HepG2 (cell line): ENCODE results near the gene TGM2. TPM values are rescaled to one million over a fixed set of nuclear protein-coding genes. Genes with fewer than 3 reads are reported as not detected.

Experiments used
- CENPX ChIP-seq: sonication (generic); formaldehyde crosslinking; IDR thresholded peaks from 2 replicates; pipeline ENCODE4 v1.9.0; 2021; ENCODE audit warnings: mild to moderate bottlenecking, missing genetic modification reagents, moderate library complexity
- DDIT3 ChIP-seq: sonication (generic); formaldehyde crosslinking; IDR thresholded peaks from 2 replicates; pipeline ENCODE4 v1.4.0; 2020; ENCODE audit warnings: mild to moderate bottlenecking, missing genetic modification reagents
- E2F1 ChIP-seq: sonication (generic); formaldehyde crosslinking; IDR thresholded peaks from 2 replicates; pipeline ENCODE4 v1.5.0; 2020; ENCODE audit warnings: missing genetic modification reagents
- FOXJ3 ChIP-seq: sonication (generic); formaldehyde crosslinking; IDR thresholded peaks from 2 replicates; pipeline ENCODE4 v1.4.0; 2020; ENCODE audit warnings: missing genetic modification reagents, mild to moderate bottlenecking, borderline replicate concordance
- HDAC2 ChIP-seq: sonication (generic); formaldehyde crosslinking; IDR thresholded peaks from 2 replicates; pipeline ENCODE4 v1.4.0; 2020; ENCODE audit warnings: missing genetic modification reagents
- HIVEP1 ChIP-seq: sonication (generic); formaldehyde crosslinking; IDR thresholded peaks from 2 replicates; pipeline ENCODE4 v1.4.0; 2020; ENCODE audit warnings: mild to moderate bottlenecking, missing genetic modification reagents
- HMG20A ChIP-seq: IDR thresholded peaks from 2 replicates; pipeline ENCODE4 v1.6.1; 2016; ENCODE audit warnings: borderline replicate concordance
- HOXA7 ChIP-seq: sonication (generic); formaldehyde crosslinking; IDR thresholded peaks from 2 replicates; pipeline ENCODE4 v1.8.1; 2022; ENCODE audit warnings: mild to moderate bottlenecking, missing genetic modification reagents, moderate library complexity
- IRF1 ChIP-seq: sonication (generic); formaldehyde crosslinking; IDR thresholded peaks from 2 replicates; pipeline ENCODE4 v1.4.0; 2020; ENCODE audit warnings: low read depth, mild to moderate bottlenecking, missing genetic modification reagents
- ISX ChIP-seq: sonication (generic); formaldehyde crosslinking; conservative IDR thresholded peaks from 2 replicates; pipeline ENCODE4 v1.5.0; 2020; ENCODE audit warnings: missing genetic modification reagents
- MED8 ChIP-seq: sonication (generic); formaldehyde crosslinking; IDR thresholded peaks from 2 replicates; pipeline ENCODE4 v1.8.1; 2023; ENCODE audit warnings: mild to moderate bottlenecking, missing genetic modification reagents; ENCODE audit not compliant: insufficient replicate concordance
- MTA1 ChIP-seq: sonication (generic); formaldehyde crosslinking; IDR thresholded peaks from 2 replicates; pipeline ENCODE4 v1.4.0; 2020; ENCODE audit warnings: missing genetic modification reagents, mild to moderate bottlenecking, borderline replicate concordance
- NFIB ChIP-seq: sonication (generic); formaldehyde crosslinking; IDR thresholded peaks from 2 replicates; pipeline ENCODE4 v1.9.0; 2021; ENCODE audit warnings: missing genetic modification reagents, mild to moderate bottlenecking, borderline replicate concordance
- PBX3 ChIP-seq: sonication (generic); formaldehyde crosslinking; IDR thresholded peaks from 2 replicates; pipeline ENCODE4 v1.8.1; 2023; ENCODE audit warnings: missing genetic modification reagents, inconsistent platforms, borderline replicate concordance
- POLR2A ChIP-seq, 2 experiments: IDR thresholded peaks; 2 replicates each; pipeline ENCODE4 v1.6.1; 2011; ENCODE audit warnings: low read depth in 2 of 2, low read length in 2 of 2, mild to moderate bottlenecking in 1 of 2, moderate library complexity in 1 of 2; ENCODE audit not compliant: insufficient read depth in 1 of 2
- POLR2AphosphoS2 ChIP-seq: IDR thresholded peaks from 2 replicates; pipeline ENCODE4 v1.6.1; 2011; ENCODE audit warnings: low read depth, low read length, improper control_type of control experiment
- POLR2AphosphoS5 ChIP-seq: IDR thresholded peaks from 2 replicates; pipeline ENCODE4 v1.6.1; 2012; ENCODE audit warnings: low read depth, low read length
- SAP130 ChIP-seq: IDR thresholded peaks from 2 replicates; pipeline ENCODE4 v1.6.1; 2016; ENCODE audit warnings: low read depth
- XRCC5 ChIP-seq: fragments of 200-400 bp; formaldehyde crosslinking; optimal IDR thresholded peaks from 2 replicates; pipeline ENCODE3; 2017; ENCODE audit warnings: mild to moderate bottlenecking, low read length
- ZBTB20 ChIP-seq: sonication (generic); formaldehyde crosslinking; IDR thresholded peaks from 2 replicates; pipeline ENCODE4 v1.8.1; 2023; ENCODE audit warnings: missing genetic modification reagents, low read depth, mild to moderate bottlenecking, borderline replicate concordance
- ZNF124 ChIP-seq: sonication (generic); formaldehyde crosslinking; IDR thresholded peaks from 2 replicates; pipeline ENCODE4 v1.4.0; 2020; ENCODE audit warnings: missing genetic modification reagents
- ZNF367 ChIP-seq: sonication (generic); formaldehyde crosslinking; IDR thresholded peaks from 2 replicates; pipeline ENCODE4 v1.4.0; 2020; ENCODE audit warnings: missing genetic modification reagents, borderline replicate concordance
- ZNF431 ChIP-seq: sonication (generic); formaldehyde crosslinking; IDR thresholded peaks from 2 replicates; pipeline ENCODE4 v1.9.0; 2022; ENCODE audit warnings: missing genetic modification reagents, low read depth, mild to moderate bottlenecking, borderline replicate concordance
- ZSCAN9 ChIP-seq: IDR thresholded peaks from 2 replicates; pipeline ENCODE4 v1.6.1; 2016; ENCODE audit warnings: borderline replicate concordance
- polyA plus RNA-seq, 8 experiments: library from polyadenylated mRNA; depleted of rRNA in 3 of 8; stranded (reverse) in 7 of 8; unstranded in 1 of 8; fragments of >200 nt; fragmentation: Illumina TruSeq in 4 of 8; extraction: Trizol in 4 of 8; gene quantifications; 2 replicates each; pipeline versions ENCODE4 v1.2.1 to v1.2.3, GENCODE V29; 2011 to 2016; ENCODE audit warnings: low read depth in 4 of 8, missing spikeins in 1 of 8, mixed read lengths in 1 of 8; ENCODE audit not compliant: insufficient read depth in 1 of 8
- total RNA-seq, 5 experiments: library from RNA; depleted of rRNA; stranded (reverse); fragments of >200 nt; fragmentation: Illumina TruSeq; extraction: Trizol; gene quantifications; 2 replicates each; pipeline ENCODE4 v1.2.3, GENCODE V29; 2016; ENCODE audit warnings: low read depth in 1 of 5
- TF ChIP-seq, protein P1 (sequence below): sonication (generic); formaldehyde crosslinking; IDR thresholded peaks from 2 replicates; pipeline ENCODE4 v1.5.1; 2020; ENCODE audit warnings: missing genetic modification reagents, mild to moderate bottlenecking, borderline replicate concordance
- TF ChIP-seq, protein P2 (sequence below): IDR thresholded peaks from 2 replicates; pipeline ENCODE4 v1.6.1; 2016; ENCODE audit warnings: mild to moderate bottlenecking, missing biosample characterization, missing genetic modification reagents

TGM2 gene
- total and polyA plus RNA-seq, 2 of the 13 experiments (the other 11 are each of a cell fraction or from before 2014, with no cell fraction given): 4.2 to 46.4 TPM

DNA sequence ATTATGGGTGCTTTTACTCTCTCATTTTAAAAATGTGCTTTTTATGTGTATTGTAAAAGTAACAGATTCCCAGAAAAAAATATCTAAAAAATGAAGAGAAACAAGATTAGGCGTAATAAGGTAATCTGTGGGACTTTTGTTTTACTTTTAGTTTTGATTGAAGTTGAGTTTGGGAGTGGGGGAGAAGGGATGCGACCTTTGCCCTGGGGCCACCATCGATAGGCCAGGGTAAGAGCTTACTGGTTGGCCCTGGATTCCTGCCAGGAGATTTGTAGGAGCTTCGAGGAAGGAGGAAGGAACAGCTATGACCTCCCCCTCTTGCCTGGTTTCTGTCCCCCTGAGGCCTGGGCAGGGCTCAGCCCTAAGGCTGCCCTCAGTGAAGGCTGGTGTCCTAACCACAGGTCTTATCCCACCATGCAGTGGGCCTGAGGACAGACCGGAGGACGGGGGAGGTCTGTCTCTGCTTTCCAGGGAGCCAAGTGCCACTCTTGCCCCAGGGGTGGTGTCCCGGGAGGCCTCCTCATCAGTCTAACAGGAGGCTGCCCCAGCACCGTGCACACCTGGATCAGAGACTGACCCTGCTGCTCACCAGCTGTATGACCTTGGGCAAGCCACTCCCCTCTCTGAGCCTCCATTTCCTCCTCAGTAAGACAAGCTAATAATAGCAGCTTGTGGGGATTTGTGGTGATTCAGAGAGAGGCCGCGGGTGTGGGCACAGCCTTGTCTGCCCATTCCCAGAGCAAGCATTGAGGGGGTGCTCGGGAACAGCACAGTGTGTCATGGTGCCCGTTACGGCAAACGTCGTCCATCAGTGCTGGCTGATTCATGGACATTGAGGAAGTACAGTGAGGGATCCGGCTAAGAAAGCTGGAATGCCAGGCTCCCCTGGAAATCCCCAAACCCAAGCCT, 21.2 kb downstream of the TGM2 start (continued):
- TF ChIP-seq NFIB (CRISPR knock-in tag) (no peak), POLR2AphosphoS2 (no peak), ZNF367 (CRISPR knock-in tag) (no peak), MED8 (CRISPR knock-in tag) (no peak), MTA1 (CRISPR knock-in tag) (no peak; the same call in 1 of the 2 replicates), PBX3 (no peak), HDAC2 (CRISPR knock-in tag) (peak; percentile 65), ZSCAN9 (peak; percentile 13; the same call in 1 of the 2 replicates), HIVEP1 (CRISPR knock-in tag) (no peak), ZNF431 (CRISPR knock-in tag) (no peak), CENPX (CRISPR knock-in tag) (no peak), ZNF124 (CRISPR knock-in tag) (no peak), POLR2AphosphoS5 (peak; percentile 36; the same call in 1 of the 2 replicates), ZBTB20 (CRISPR knock-in tag) (peak; percentile 88; the same call in 1 of the 2 replicates), XRCC5 (peak; percentile 8), ISX (CRISPR knock-in tag) (no peak), IRF1 (CRISPR knock-in tag) (0 out of 2 replicates have a peak, but pooled peaks have one; percentile 17), SAP130 (CRISPR knock-in tag) (no peak; the same call in none of the 2 replicates), HOXA7 (no peak), POLR2A (IDR thresholded peaks at IDR 0.05; ENCODE audit: insufficient read depth in 1 of 2, low read depth in 2 of 2, low read length in 2 of 2) (peak; percentile 66 to 69; a peak in 3 of 4 replicates), HMG20A (no peak; the same call in 1 of the 2 replicates), FOXJ3 (CRISPR knock-in tag) (0 out of 2 replicates have a peak, but pooled peaks have one; percentile 11), E2F1 (CRISPR knock-in tag) (no peak), DDIT3 (CRISPR knock-in tag) (no peak)
- TF ChIP-seq, protein P1, sequence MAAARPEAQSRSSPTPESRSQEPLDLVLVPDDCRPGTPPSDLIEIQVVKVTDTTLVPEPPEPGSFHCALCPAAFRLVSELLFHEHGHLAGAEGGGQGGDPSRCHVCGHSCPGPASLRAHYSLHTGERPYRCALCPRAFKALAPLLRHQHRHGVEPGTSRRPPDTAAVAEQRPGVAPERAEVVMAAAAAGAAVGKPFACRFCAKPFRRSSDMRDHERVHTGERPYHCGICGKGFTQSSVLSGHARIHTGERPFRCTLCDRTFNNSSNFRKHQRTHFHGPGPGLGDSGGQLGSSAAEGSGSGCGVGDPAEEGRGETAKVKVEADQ (CRISPR knock-in tag): no peak
- TF ChIP-seq, protein P2, sequence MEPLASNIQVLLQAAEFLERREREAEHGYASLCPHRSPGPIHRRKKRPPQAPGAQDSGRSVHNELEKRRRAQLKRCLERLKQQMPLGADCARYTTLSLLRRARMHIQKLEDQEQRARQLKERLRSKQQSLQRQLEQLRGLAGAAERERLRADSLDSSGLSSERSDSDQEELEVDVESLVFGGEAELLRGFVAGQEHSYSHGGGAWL (CRISPR knock-in tag): no peak
